HG02759 (cell line): ENCODE results near the gene EPHB2.
"Not testable (repeated sequence)": the region's sequence is repeated elsewhere in the genome, so short reads cannot be mapped to it uniquely, and the experiment has no call there.

ENCODE experiments used
- ATAC-seq: cut with Tn5 transposase; IDR thresholded peaks from one replicate; pipeline ENCODE4 v1.9.1; 2021; ENCODE audit warnings: mild to moderate bottlenecking, moderate library complexity; ENCODE audit not compliant: unreplicated experiment

The EPHB2 gene

DNA sequence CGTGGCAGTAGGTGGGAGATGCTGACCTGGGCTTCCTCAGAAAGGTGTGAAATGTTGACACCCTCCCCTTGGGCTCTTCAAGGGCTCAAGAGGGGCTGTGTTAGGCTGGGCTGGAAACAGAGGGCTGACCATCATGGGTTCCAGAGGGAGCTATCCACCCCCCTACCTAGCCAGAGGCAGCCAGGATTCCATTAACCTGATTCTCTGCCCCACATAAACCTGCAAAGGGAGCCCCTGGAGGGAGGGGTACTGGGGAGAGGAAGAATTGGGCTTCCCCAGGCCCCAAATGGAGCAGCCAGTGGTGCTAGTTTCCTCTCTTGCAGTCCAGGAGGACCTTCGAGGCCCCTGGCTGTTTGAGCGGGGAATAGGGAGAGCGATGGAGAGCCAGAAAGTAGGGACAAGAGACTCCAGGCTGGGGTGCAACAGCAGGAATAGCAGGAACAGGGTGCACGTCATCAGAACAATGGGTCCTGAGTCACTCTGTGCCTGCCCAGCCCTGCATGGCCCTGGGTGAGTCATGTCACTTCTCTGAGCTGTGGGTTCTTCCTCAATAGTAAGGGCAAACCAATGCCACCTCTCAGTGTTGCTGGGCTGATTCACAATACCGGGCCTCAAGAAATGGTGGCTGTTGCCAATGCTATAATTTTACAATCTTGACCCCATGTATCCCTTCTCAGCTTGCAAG, 121.2 kb downstream of the EPHB2 start:
- ATAC-seq: no peak

GRCh38 chr1:22832414-22832786, 121.8 kb downstream of the EPHB2 start:
- no peak for ATAC-seq

DNA sequence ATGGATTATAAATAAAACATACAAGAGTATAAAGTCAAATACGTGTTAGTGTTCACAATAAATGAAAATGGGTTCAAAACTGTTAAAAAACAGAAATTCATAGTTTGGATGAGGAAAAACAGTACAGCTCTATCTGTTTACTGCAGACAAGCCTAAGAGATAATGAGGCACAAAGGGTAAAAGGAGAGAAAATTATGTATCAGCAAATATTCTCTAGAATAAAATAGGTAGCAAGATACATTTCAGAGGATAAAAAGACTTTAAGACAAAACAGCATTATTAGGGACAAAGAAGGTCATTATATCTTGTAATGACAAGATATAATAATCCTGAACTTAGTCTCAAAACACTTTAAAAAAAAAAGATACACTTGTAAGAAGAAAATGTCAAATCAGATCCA, 123.1 kb downstream of the EPHB2 start:
- ATAC-seq: no peak

DNA sequence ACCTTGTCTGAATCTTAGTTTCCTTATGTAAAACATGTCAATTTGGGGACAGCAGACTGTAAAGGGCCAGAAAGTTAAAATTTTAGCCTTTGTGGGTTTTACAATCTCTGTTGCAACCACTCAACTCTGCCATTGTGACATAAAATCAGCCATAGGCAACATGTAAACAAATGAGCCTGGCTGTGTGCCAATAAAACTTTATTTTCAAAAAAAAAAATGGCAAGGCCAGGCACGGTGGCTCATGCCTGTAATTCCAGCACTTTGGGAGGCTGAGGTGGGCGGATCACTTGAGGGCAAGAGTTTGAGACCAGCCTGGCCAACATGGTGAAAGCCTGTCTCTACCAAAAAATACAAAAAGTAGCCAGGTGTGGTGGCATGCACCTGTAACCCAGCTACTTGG, 123.8 kb downstream of the EPHB2 start:
- ATAC-seq: not testable (repeated sequence)

GRCh38 chr1:22835636-22836319, 125.1 kb downstream of the EPHB2 start:
- no peak for ATAC-seq

GRCh38 chr1:22836850-22837249, 126.2 kb downstream of the EPHB2 start:
- ATAC-seq: no peak

GRCh38 chr1:22837332-22837731, 126.7 kb downstream of the EPHB2 start:
- ATAC-seq: no peak

GRCh38 chr1:22838965-22839364, 128.3 kb downstream of the EPHB2 start:
- no peak for ATAC-seq

- ATAC-seq: no peak
Measured at GRCh38 chr1:22839806-22840205, 129.2 kb downstream of the EPHB2 start.

DNA sequence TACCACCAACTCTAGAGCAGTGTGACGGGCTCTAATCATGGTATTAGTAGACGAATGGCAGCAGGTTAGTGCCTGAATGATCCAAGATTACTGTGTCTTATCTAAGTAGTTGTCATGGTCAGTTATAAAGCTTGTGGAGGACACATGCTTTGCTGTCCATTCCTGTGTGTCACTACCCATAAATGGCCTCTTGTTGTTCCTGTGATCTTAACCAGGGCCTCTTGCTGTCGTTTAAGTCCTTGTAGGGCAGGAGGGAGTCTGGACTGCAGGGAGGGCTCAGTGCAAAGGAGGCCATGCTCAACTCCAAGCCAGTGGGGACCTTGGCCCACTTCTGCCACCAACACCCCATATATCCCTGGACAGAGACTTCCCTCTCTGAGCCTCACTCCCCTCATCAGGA, 130.5 kb downstream of the EPHB2 start:
- ATAC-seq: no peak

DNA sequence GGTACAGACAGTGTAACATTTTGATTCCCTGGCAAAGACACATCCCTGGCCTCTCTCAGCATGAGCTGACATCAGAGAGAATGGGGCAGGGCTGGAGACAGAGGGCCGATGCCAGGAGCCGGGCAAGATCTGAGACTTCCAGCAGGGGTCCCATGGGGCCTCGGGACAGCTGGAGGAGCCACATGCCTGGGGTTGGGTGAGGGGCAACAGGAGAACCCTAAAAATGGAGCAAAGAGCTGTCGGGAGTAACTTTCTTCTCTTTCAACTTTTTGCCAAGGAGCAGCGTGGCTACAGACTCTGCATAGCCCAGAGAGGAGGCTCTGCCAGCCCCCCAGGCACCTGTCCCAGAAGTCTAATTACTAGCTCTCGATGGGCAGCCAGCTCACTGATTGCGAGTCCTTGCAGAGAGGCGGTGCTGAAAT, 131.2 kb downstream of the EPHB2 start:
- no peak for ATAC-seq

GRCh38 chr1:22843441-22844183, 133.0 kb downstream of the EPHB2 start:
- not testable (repeated sequence) for ATAC-seq

DNA sequence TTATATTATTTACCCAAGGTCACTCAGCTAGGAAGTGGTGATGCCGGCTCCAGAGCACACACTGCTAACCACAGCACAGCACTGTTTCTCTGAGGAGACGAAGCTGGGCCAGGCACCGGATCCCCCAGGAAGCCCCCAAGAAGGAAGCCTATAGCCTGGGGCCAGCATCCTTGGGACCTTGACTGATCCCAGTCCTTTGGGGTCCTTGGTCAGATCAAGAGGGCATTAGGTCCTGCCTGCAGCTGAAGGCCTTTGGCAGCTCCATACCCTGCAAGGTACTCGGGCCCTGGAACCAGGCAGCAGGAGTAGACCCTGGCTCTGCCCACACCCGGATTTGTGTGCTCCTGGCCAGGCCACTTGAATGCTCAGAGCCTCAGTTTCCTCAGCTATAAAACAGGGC, 134.0 kb downstream of the EPHB2 start:
- ATAC-seq: no peak

DNA sequence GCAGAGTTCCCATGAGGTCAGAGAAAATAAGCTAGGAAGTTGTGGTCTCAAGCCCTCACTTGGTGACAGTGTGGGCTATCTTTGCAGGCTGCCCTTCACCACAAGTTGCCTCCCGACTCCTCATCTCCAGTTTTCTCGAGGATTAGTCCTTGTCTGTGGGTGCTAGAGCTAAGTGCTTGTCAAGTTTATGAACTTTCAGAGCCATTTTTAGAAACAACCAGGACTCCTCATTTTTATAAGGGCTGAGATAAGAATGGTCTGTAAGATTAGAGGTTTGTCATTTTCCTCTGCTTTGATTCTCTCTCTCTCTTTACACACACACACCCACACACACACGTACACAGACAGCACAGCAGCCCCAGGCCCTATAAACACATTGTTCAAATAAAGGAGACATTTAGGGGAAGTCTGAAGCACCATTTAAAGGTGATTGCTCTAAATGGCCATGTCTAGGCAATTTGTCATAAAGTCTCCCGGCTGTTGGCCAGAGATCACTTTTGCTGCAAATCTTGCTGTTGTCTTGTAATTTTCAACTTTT, 134.8 kb downstream of the EPHB2 start:
- ATAC-seq: no peak

DNA sequence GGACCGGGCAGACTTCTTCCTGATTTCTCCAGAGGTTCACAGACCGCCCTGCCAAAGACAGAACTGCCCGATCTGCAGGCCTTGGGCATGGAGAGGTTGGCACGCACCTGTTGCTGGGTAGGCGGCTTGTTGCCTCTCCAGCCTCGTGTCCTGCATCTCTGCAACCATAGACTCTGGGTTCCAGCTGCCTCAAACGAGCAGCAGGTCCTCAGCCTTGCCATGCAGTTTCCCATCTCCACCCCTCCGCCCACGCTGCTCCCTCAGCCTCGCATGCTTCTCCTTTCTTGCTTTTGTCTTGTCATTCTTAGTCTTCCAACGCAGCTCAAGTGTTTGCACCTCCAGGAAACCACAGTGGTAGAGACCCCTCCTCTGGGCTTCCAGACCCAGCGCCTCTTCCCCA, 135.8 kb downstream of the EPHB2 start:
- ATAC-seq: no peak

DNA sequence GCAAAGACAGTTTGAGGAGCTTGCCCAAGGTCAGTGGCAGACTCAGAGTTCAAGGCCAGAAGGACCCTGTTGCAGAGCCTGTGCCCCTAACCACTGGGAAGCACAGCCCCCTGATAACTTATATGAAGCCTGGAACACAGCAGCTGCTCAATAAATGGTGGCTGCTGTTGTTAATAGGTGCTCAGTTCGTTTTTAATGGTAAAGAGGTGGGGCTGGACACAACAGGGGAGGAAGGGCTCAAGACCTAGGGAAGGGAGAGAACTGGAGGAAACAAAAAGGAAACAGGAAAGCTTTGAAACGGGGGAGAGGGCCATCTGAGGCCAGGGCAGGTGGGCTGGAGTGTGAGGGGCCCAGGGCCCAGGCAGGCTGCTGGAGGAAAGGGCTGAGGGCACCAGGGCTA, 136.6 kb downstream of the EPHB2 start:
- ATAC-seq: no peak

GRCh38 chr1:22847709-22848108, 137.1 kb downstream of the EPHB2 start:
- ATAC-seq: no peak

GRCh38 chr1:22848405-22848804, 137.8 kb downstream of the EPHB2 start:
- ATAC-seq: no peak

DNA sequence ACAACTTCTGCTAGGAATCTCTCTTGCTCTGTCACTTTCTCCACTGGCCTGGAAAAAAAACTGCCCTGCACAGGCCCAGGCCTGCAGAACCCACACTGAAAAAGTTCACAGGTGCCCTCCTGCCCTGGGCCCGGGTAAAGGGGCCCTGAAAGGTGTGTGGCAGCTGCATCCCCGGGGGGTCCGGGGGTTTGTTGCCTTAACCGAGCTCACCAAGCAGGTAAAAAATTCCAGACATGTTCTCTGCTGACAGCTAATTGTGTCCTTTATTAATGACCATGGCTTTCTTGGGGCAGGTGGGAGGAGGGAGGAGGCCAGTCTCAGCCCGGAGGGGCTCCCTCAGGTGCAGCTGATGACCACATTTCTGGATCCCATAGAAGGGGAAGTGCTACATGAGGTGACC, 139.1 kb downstream of the EPHB2 start:
- ATAC-seq: no peak

DNA sequence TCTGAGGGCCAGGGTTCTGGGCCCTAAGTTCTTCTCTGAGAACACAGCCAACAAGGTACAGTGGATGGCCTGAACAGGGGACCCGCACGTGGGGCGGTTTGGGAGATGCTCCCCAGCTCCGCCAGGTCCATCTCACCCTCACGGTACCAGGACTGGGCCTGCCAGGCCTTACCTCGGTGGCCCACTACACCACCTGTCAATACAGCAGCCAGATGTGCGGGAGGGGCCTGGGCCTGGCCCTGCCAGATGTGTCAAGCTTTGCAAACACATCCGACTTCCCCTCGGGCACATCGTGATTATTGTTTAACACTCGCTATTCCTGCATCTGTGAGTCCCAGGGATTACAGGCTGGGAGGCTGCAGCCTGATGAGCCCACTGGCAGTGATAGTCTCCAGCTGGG, 139.6 kb downstream of the EPHB2 start:
- ATAC-seq: no peak

DNA sequence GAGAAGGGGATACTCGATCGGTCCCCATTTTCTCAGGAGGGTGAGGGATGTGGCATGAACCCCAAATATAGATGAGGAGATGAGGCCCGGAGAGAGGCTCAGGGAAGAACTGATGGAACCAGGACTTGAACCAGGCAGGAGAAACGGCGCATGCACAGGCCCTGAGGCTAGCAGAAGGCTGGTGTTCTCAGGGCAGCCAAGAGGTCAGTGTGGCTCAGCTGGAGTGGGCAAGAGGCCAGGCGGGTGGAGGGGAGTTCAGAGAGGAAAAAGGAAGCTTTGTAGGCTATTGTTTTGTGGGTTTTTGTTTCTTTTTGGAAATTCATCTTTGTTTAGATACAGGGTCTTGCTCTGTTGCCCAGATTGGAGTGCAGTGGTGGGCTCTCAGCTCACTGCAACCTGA, 140.0 kb downstream of the EPHB2 start:
- ATAC-seq: no peak

- ATAC-seq: no peak
Measured at GRCh38 chr1:22851517-22851916, 140.9 kb downstream of the EPHB2 start.
